Smooth muscle cell (in vitro differentiated cells): ENCODE results near the gene YPEL2. TPM values are rescaled to one million over a fixed set of nuclear protein-coding genes. Genes with fewer than 3 reads are reported as not detected.
"Not testable (repeated sequence)": the region's sequence is repeated elsewhere in the genome, so short reads cannot be mapped to it uniquely, and the experiment has no call there.

Experiments
- DNase-seq: peaks from one replicate; lab custom pipeline; 2025; ENCODE audit not compliant: unreplicated experiment; lab: John Stamatoyannopoulos, UW
- H2AFZ ChIP-seq: fragments of 200-600 bp; sonication (generic); 2 replicates; pipeline ENCODE4 v1.6.0; 2016; ENCODE audit warnings: antibody characterized with exemption, low read depth, mild to moderate bottlenecking
- H3F3A ChIP-seq: fragments of 200-600 bp; sonication (generic); 2 replicates; pipeline ENCODE4 v1.6.0; 2017; ENCODE audit warnings: antibody characterized with exemption, low read depth
- H3K27ac ChIP-seq: fragments of 200-600 bp; sonication (generic); 2 replicates; pipeline ENCODE4 v1.5.1; 2016; ENCODE audit warnings: low read depth, mild to moderate bottlenecking
- H3K27me3 ChIP-seq: fragments of 200-600 bp; sonication (generic); 2 replicates; pipeline ENCODE4 v1.6.1; 2016; ENCODE audit warnings: low read depth, mild to moderate bottlenecking
- H3K36me3 ChIP-seq: fragments of 200-600 bp; sonication (generic); 2 replicates; pipeline ENCODE4 v1.5.1; 2016; ENCODE audit warnings: low read depth
- H3K4me1 ChIP-seq: fragments of 200-600 bp; sonication (generic); 2 replicates; pipeline ENCODE4 v1.5.1; 2016; ENCODE audit warnings: low read depth
- H3K4me2 ChIP-seq: fragments of 200-600 bp; sonication (generic); 2 replicates; pipeline ENCODE4 v1.6.0; 2016; ENCODE audit warnings: mild to moderate bottlenecking
- H3K4me3 ChIP-seq: fragments of 200-600 bp; sonication (generic); 2 replicates; pipeline ENCODE4 v1.5.1; 2016; ENCODE audit warnings: mild to moderate bottlenecking
- H3K79me2 ChIP-seq: fragments of 200-600 bp; sonication (generic); 2 replicates; pipeline ENCODE4 v1.6.0; 2016; ENCODE audit warnings: low read depth, mild to moderate bottlenecking
- H3K9ac ChIP-seq: fragments of 200-600 bp; sonication (generic); 2 replicates; pipeline ENCODE4 v1.6.0; 2016; ENCODE audit warnings: low read depth
- H3K9me3 ChIP-seq: fragments of 200-600 bp; sonication (generic); replicated peaks from 2 replicates; pipeline ENCODE4 v1.5.1; 2016; ENCODE audit warnings: low read depth
- H4K20me1 ChIP-seq: fragments of 200-600 bp; sonication (generic); 2 replicates; pipeline ENCODE4 v1.6.0; 2016; ENCODE audit warnings: low read depth
- CTCF ChIP-seq: fragments of 200-600 bp; sonication (generic); IDR thresholded peaks from 2 replicates; pipeline ENCODE4 v1.5.1; 2017; ENCODE audit warnings: borderline replicate concordance, mild to moderate bottlenecking, antibody characterized with exemption; ENCODE audit not compliant: insufficient read depth, poor library complexity, severe bottlenecking
- WGBS: methylation state at CpG from one replicate; pipeline ENCODE4 v1.1.7; 2016; ENCODE audit warnings: low lambda C conversion rate; 5-methylcytosine and 5-hydroxymethylcytosine counted together
- polyA plus RNA-seq: library from polyadenylated mRNA; unstranded; fragments of >200 nt; fragmentation: Nextera tagmentation; extraction: Ambion mirVana; gene quantifications from 2 replicates; pipeline ENCODE4 v1.2.1, GENCODE V29; 2016
- total RNA-seq: library from RNA; depleted of rRNA; stranded (reverse); fragments of >200 nt; gene quantifications from 2 replicates; pipeline ENCODE4 v1.2.3, GENCODE V29; 2014

YPEL2 gene
- total and polyA plus RNA-seq, 2 experiments from 2014 or later, result 4.0 to 9.6 TPM

- Histone ChIP-seq H3K4me1 (no peaks in the 10 kb centered on the region), H3K36me3 (no peaks in the 10 kb centered on the region), H2AFZ (no peak overlapping the region)
Observed at GRCh38 chr17:59310263-59310920, 21.1 kb upstream of the YPEL2 start.

DNA sequence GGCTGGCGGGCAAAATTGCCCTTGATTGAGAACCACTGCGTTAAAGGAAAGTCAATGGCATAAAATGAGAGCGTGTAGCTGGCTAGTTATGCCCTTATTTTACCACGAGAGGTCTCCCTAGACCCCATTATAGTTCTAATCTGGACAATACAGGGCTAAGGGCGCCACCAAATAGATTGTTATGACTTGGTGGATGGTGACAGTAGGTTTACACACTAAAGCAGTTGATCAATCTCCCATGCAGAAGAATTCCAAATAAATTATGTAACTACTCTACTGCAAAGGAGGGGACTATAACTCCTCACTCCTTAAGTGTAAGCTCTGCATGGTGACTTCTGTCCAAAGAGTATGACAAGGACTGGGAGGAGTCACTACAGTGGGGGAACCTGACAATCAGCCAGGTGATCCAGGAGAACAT is 20.4 kb upstream of the YPEL2 start:
- Histone ChIP-seq H3K79me2 (no peaks in the 10 kb centered on the region), H4K20me1 (no peaks in the 10 kb centered on the region), H3K36me3 (no peaks in the 10 kb centered on the region), H3K4me3 (no peak overlapping the region), H2AFZ (no peak overlapping the region), H3K9ac (no peak overlapping the region), H3K27ac (no peak overlapping the region), H3K9me3 (no peaks in the 10 kb centered on the region), H3F3A (no peaks in the 10 kb centered on the region), H3K4me2 (no peak overlapping the region), H3K27me3 (no peaks in the 10 kb centered on the region), H3K4me1 (no peaks in the 10 kb centered on the region)
- TF ChIP-seq CTCF, result peak; percentile 75
- 11% methylated on average over 5 of the region's 5 CpGs for WGBS
- no peak for DNase-seq

More at GRCh38 chr17:59310263-59310920, 21.1 kb upstream of the YPEL2 start:
- H3K79me2 ChIP-seq, result no peaks in the 10 kb centered on the region
- no peak overlapping the region for H3K27ac ChIP-seq
- H3K4me3 ChIP-seq, result no peak overlapping the region
- H3F3A ChIP-seq, result no peaks in the 10 kb centered on the region
- H4K20me1 ChIP-seq, result no peaks in the 10 kb centered on the region
- no peak overlapping the region for H3K9ac ChIP-seq
- WGBS, result 86% methylated on average over 6 of the region's 6 CpGs
- DNase-seq, result no peak
- no peak overlapping the region for H3K4me2 ChIP-seq
- no peaks in the 10 kb centered on the region for H3K9me3 ChIP-seq
- TF ChIP-seq CTCF, result no peak
- H3K27me3 ChIP-seq, result peaks cover 1% of the 10 kb centered on the region

DNA sequence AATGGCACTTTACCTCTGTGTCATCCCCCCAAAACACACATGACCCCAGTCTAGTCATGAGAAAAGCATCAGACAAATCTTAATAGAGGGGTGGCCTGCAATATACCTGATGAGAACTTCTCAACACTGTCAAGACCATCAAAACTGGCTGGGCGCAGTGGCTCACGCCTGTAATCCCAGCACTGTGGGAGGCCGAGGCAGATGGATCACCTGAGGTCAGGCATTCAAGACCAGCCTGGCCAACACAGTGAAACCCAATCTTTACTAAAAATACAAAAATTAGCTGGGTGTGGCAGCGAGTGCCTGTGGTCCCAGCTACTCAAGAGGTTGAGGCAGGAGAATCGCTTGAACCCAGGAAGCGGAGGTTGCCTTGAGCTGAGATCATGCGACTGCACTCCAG is 19.9 kb upstream of the YPEL2 start:
- not testable (repeated sequence) for H3K9me3 ChIP-seq, H3K36me3 ChIP-seq, H3K4me2 ChIP-seq, H3K4me3 ChIP-seq, H3K9ac ChIP-seq, H3K27me3 ChIP-seq, H3F3A ChIP-seq, H4K20me1 ChIP-seq, H3K4me1 ChIP-seq, DNase-seq, H2AFZ ChIP-seq, H3K79me2 ChIP-seq, H3K27ac ChIP-seq
- 86% methylated on average over 7 of the region's 7 CpGs for WGBS

DNA sequence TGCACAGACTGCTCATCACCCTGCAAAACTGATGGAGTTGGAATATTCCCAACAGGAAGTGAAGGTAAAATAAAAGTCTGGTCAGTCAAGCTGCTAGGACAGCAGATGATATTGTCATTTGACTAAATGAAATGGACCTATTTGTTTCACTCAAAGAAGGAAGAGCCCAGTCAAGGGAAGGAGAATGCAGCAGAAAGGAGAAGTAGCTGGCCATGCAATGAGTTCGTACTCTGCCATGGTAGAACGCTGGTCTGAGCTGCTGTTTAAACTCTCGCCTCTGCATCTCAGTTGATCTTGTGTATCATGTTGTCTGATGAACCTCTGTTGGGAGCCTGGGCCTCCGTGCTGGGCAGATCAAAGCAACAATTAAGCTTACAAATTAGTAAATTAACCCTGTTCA is 15.6 kb upstream of the YPEL2 start:
- H2AFZ ChIP-seq, result no peak overlapping the region
- no peak overlapping the region for H3K27ac ChIP-seq
- H3K4me2 ChIP-seq, result no peak overlapping the region
- no peaks in the 10 kb centered on the region for H3K27me3 ChIP-seq
- no peak for DNase-seq
- H3K79me2 ChIP-seq, result no peaks in the 10 kb centered on the region
- no peaks in the 10 kb centered on the region for H3K4me1 ChIP-seq
- no peaks in the 10 kb centered on the region for H3K36me3 ChIP-seq
- no peak overlapping the region for H3K9ac ChIP-seq
- H3F3A ChIP-seq, result no peaks in the 10 kb centered on the region
- TF ChIP-seq CTCF, result no peak
- H4K20me1 ChIP-seq, result no peaks in the 10 kb centered on the region
- 90% methylated on average over 4 of the region's 4 CpGs for WGBS
- H3K4me3 ChIP-seq, result no peak overlapping the region
- no peaks in the 10 kb centered on the region for H3K9me3 ChIP-seq
